Measurements from ENCODE around the gene NRDC. TPM values are rescaled to one million over a fixed set of nuclear protein-coding genes. Genes with fewer than 3 reads are reported as not detected.
"Not testable (repeated sequence)": the region's sequence is repeated elsewhere in the genome, so short reads cannot be mapped to it uniquely, and the experiment has no call there.

NRDC gene
- polyA plus RNA-seq, 2 of the 4 experiments (the other 2 are of a cell fraction): 129 to 162 TPM

GRCh38 chr1:51819810-51820209 is 58.7 kb downstream of the NRDC start:
- CTCF ChIA-PET: no interaction called here
- H3K9me3 ChIP-seq: no peaks in the 10 kb centered on the region
- FAIRE-seq: no peak
- H3K27ac ChIP-seq: no peak overlapping the region
- WGBS (ENCODE audit: missing lambda C conversion rate): 100% methylated on average over 1 of the region's 1 CpG
- ATAC-seq: no peak
- DNase-seq (ENCODE audit: low read depth in 1 of 2, low spot score in 1 of 2): no peak
- no peak overlapping the region for H3K4me3 ChIP-seq
- H3K4me2 ChIP-seq: no peak overlapping the region
- TF ChIP-seq TP53 (CRISPR knock-in tag; IDR thresholded peaks at IDR 0.05) (no peak), ATOH8 (CRISPR knock-in tag; IDR thresholded peaks at IDR 0.05; ENCODE audit: low read depth) (no peak), EHMT2 (IDR thresholded peaks at IDR 0.05; ENCODE audit: low read depth) (no peak), SMC3 (IDR thresholded peaks at IDR 0.05) (no peak), ZFP36 (IDR thresholded peaks at IDR 0.05; ENCODE audit: borderline replicate concordance, partially characterized antibody) (no peak), CBX2 (IDR thresholded peaks at IDR 0.05; ENCODE audit: borderline replicate concordance, low read depth) (no peak), BCL3 (IDR thresholded peaks at IDR 0.05) (no peak), RNF2 (IDR thresholded peaks at IDR 0.05; ENCODE audit: borderline replicate concordance, low read depth) (no peak), RAD21 (conservative IDR thresholded peaks at IDR 0.05 in 1 of 2, IDR thresholded peaks at IDR 0.05 in 1 of 2) (no peak), RARB (CRISPR knock-in tag; IDR thresholded peaks at IDR 0.05) (no peak), HEYL (CRISPR knock-in tag; IDR thresholded peaks at IDR 0.05) (no peak), REST (IDR thresholded peaks at IDR 0.05) (no peak), ELK1 (IDR thresholded peaks at IDR 0.05; ENCODE audit: low read depth, low read length) (no peak), RFX5 (IDR thresholded peaks at IDR 0.05) (no peak), HDAC2 (IDR thresholded peaks at IDR 0.05) (no peak), HOXA7 (CRISPR knock-in tag; IDR thresholded peaks at IDR 0.05) (no peak), MAZ (IDR thresholded peaks at IDR 0.05; ENCODE audit: borderline replicate concordance, low read depth, low read length) (no peak), ESRRA (IDR thresholded peaks at IDR 0.05; ENCODE audit: borderline replicate concordance, low read length) (no peak)
- POLR2A ChIA-PET: no interaction called here
- peaks cover 8% of the 10 kb centered on the region; the same call in 2 of the 3 replicates for H3K4me1 ChIP-seq

GRCh38 chr1:51819021-51819420 is 59.5 kb downstream of the NRDC start:
- CTCF ChIA-PET: interaction anchor here (0.6 kb wide), 1 partner anchor 859 kb away, joined by 3 read pairs; no protein-coding TSS in a partner anchor
- H3K4me2 ChIP-seq; FAIRE-seq; H3K4me1 ChIP-seq; DNase-seq (ENCODE audit: low read depth in 1 of 2, low spot score in 1 of 2); ATAC-seq; H3K4me3 ChIP-seq; POLR2A ChIA-PET; H3K9me3 ChIP-seq; H3K27ac ChIP-seq: not testable (repeated sequence)
- 87% methylated on average over 9 of the region's 9 CpGs for WGBS (ENCODE audit: missing lambda C conversion rate)

Data from A549 (cell line).